ENCODE results near the gene FMN1. TPM values are rescaled to one million over a fixed set of nuclear protein-coding genes. Genes with fewer than 3 reads are reported as not detected.

Gene FMN1
- total RNA-seq (2013), result 5.6 TPM
- polyA plus RNA-seq (1 to 10 TPM in 1 of 3 donors, under 1 TPM in 2; 0.28 to 3.7 (median 0.34) TPM), polyA minus RNA-seq (9.8 and 11.2 TPM in 2 replicates), total RNA-seq (13.4 to 53.4 (median 40.4) reads per million in 11 experiments)

DNA sequence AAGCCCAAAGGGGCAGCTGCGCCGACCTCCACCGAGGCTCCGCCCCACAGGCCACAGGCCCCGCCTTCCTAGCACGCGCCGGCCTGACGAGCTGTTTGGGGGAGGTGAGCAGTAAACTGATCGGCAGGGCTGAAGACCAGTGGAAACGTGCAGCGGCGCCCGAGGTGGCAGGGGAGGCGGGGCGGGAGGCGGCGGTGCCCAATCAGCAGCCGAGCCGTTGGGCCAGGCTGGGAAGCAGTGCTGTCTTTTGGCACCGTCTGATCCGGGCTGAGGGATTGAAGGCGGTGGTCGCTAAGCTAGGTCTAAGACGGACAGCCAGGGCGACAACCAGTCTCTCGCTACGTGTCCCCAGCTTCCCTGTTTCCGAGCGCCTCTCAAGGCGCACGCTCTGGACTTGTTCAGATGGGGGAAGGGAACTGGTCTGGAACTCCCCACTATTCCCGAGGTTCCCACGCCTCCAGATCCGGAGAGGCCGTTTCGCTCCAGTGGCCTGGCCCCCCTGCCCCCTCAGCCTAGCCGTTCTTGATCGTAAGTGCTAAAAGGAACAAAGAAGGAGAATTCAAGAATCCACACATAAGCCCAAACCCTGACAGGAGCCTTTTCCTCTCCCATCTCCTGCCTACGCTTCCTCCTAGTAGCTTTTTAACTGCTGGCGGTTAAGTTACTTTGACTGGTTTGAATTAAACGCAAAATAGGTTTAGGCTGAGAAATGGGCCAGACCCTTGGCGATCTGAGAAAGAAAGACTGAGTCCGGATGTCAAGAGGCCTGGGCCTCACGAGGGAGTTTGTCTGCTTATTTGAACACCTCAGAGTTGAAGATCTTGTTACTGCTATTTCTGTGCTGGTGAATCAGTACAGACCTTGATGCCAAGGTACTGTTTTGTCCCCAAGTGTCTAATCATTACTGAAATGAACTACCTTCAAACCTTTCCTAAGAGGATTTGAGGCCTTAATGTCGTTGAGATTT is at the start of gene FMN1:
Gene FMN1, minus strand, starts transcription at position 11 of the 967 bp plus-strand sequence. CDS start 39,800 bp downstream, outside the sequence.
- peak within 1 kb of the TSS; percentile 66 for H3K9ac ChIP-seq (ENCODE audit: insufficient read depth, low read length, poor library complexity, severe bottlenecking)
- peak; percentile 90 to 94 (median 91) for DNase-seq
- no peaks in the 10 kb centered on the region for H3K79me2 ChIP-seq (ENCODE audit: insufficient read depth, low read length)
- Mint-ChIP-seq H3K27me3 (ENCODE audit: low read depth in 3 of 3) (peaks cover 6 to 21% (median 19%) of the 10 kb centered on the region in 3 donors), H3K9me3 (no peaks in the 10 kb centered on the region), H3K4me1 (peaks cover 16% of the 10 kb centered on the region), H3K4me3 (peak within 1 kb of the TSS; percentile 82 to 92), H3K27ac (peak within 1 kb of the TSS; percentile 81 to 94 (median 90)), H3K36me3 (no peaks in the 10 kb centered on the region)
- H3K27ac ChIP-seq (ENCODE audit: low read depth in 1 of 2, low read length in 2 of 2), result peak within 1 kb of the TSS; percentile 19 to 83
- H3K4me2 ChIP-seq (replicated peaks; ENCODE audit: extremely low read depth, low read length, poor library complexity, severe bottlenecking), result peak within 1 kb of the TSS; percentile 81
- H3K27me3 ChIP-seq (ENCODE audit: control insufficient read depth in 2 of 2, insufficient read depth in 2 of 2, low read length in 2 of 2), result peaks cover 4 to 16% of the 10 kb centered on the region in 2 donors
- H2AFZ ChIP-seq (ENCODE audit: insufficient read depth, low read depth, low read length, poor library complexity, severe bottlenecking), result peak within 1 kb of the TSS; percentile 100
- no peaks in the 10 kb centered on the region for H4K20me1 ChIP-seq (ENCODE audit: insufficient read depth, low read length)
- H3K4me1 ChIP-seq (ENCODE audit: control insufficient read depth in 1 of 2, insufficient read depth in 2 of 2, low read length in 2 of 2), result peaks cover 8 to 13% of the 10 kb centered on the region in 2 donors
- intact Hi-C loops (cut with micrococcal nuclease), result loop anchor here (5.0 kb wide), 2 partner anchors 38 to 43 kb away; no protein-coding TSS in a partner anchor
- TF ChIP-seq, protein P1, sequence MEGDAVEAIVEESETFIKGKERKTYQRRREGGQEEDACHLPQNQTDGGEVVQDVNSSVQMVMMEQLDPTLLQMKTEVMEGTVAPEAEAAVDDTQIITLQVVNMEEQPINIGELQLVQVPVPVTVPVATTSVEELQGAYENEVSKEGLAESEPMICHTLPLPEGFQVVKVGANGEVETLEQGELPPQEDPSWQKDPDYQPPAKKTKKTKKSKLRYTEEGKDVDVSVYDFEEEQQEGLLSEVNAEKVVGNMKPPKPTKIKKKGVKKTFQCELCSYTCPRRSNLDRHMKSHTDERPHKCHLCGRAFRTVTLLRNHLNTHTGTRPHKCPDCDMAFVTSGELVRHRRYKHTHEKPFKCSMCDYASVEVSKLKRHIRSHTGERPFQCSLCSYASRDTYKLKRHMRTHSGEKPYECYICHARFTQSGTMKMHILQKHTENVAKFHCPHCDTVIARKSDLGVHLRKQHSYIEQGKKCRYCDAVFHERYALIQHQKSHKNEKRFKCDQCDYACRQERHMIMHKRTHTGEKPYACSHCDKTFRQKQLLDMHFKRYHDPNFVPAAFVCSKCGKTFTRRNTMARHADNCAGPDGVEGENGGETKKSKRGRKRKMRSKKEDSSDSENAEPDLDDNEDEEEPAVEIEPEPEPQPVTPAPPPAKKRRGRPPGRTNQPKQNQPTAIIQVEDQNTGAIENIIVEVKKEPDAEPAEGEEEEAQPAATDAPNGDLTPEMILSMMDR (IDR thresholded peaks at IDR 0.05), result no peak
- no peaks in the 10 kb centered on the region for H3K9me3 ChIP-seq (replicated peaks in 1 of 2; ENCODE audit: control insufficient read depth in 1 of 2, insufficient read depth in 1 of 2, low read length in 2 of 2)
- no peaks in the 10 kb centered on the region for H3K36me3 ChIP-seq (replicated peaks in 1 of 2; ENCODE audit: control insufficient read depth in 1 of 2, insufficient read depth in 2 of 2, low read length in 2 of 2)
- WGBS (ENCODE audit: insufficient coverage), result 9% methylated on average over 32 of the region's 46 CpGs
- H3K4me3 ChIP-seq (replicated peaks in 1 of 3; ENCODE audit: low read depth in 2 of 3, low read length in 3 of 3), result peak within 1 kb of the TSS; percentile 39 to 78 (median 40)

DNA sequence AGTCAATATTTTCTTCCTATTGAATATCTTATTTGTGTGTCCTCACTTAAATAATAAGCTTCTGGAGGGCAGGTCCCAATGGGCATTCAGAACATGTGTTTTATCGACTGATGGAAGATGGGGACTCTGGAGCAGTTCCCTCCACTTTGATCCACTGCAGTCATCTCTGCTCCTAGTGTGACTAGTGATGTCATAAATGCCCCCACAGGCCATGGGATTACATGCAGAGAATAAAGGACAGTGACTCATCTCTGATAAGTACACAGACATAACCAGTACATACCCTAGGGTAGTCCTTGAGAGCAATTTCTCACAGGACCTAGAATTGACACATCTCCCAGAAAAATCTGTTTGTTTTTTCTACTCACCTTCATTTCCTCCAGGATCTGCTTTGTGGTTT is 49.4 kb upstream of the FMN1 start:
- Histone ChIP-seq H4K20me1 (ENCODE audit: insufficient read depth, low read length) (no peaks in the 10 kb centered on the region), H3K27ac (ENCODE audit: low read depth in 1 of 2, low read length in 2 of 2) (no peak overlapping the region), H3K36me3 (replicated peaks in 1 of 2; ENCODE audit: control insufficient read depth in 1 of 2, insufficient read depth in 2 of 2, low read length in 2 of 2) (no peaks in the 10 kb centered on the region), H2AFZ (ENCODE audit: insufficient read depth, low read depth, low read length, poor library complexity, severe bottlenecking) (no peak overlapping the region), H3K9me3 (replicated peaks in 1 of 2; ENCODE audit: control insufficient read depth in 1 of 2, insufficient read depth in 1 of 2, low read length in 2 of 2) (no peaks in the 10 kb centered on the region), H3K79me2 (ENCODE audit: insufficient read depth, low read length) (no peaks in the 10 kb centered on the region), H3K4me1 (ENCODE audit: control insufficient read depth in 1 of 2, insufficient read depth in 2 of 2, low read length in 2 of 2) (no peaks in the 10 kb centered on the region), H3K27me3 (ENCODE audit: control insufficient read depth in 2 of 2, insufficient read depth in 2 of 2, low read length in 2 of 2) (peaks cover 0 to 6% of the 10 kb centered on the region in 2 donors), H3K4me3 (replicated peaks in 1 of 3; ENCODE audit: low read depth in 2 of 3, low read length in 3 of 3) (no peak overlapping the region), H3K9ac (ENCODE audit: insufficient read depth, low read length, poor library complexity, severe bottlenecking) (no peak overlapping the region), H3K4me2 (replicated peaks; ENCODE audit: extremely low read depth, low read length, poor library complexity, severe bottlenecking) (no peak overlapping the region)
- DNase-seq, result no peak
- H3K4me1 Mint-ChIP-seq, result no peaks in the 10 kb centered on the region
- H3K36me3 Mint-ChIP-seq, result no peaks in the 10 kb centered on the region
- no peak overlapping the region for H3K27ac Mint-ChIP-seq
- intact Hi-C loops (cut with micrococcal nuclease), result no loop called here
- H3K9me3 Mint-ChIP-seq, result peaks cover 0 to under 1% (median 0%) of the 10 kb centered on the region in 7 donors
- peaks cover 1 to 12% (median 11%) of the 10 kb centered on the region in 3 donors for H3K27me3 Mint-ChIP-seq (ENCODE audit: low read depth in 3 of 3)
- no peak overlapping the region for H3K4me3 Mint-ChIP-seq
- 80% methylated on average over 1 of the region's 1 CpG for WGBS (ENCODE audit: insufficient coverage)
- TF ChIP-seq, protein P1 (IDR thresholded peaks at IDR 0.05), result no peak
